GM12878 (cell line): Measurements from ENCODE around the gene F2RL1. TPM values are rescaled to one million over a fixed set of nuclear protein-coding genes. Genes with fewer than 3 reads are reported as not detected.
A peak's percentile ranks its signal among the peaks of the same experiment; 100 is the strongest.
"Not testable (repeated sequence)": the region's sequence is repeated elsewhere in the genome, so short reads cannot be mapped to it uniquely, and the experiment has no call there.

Experiments
- ATAC-seq: fragments of 200-7000 bp; cut with Tn5 transposase; 3 replicates; pipeline ENCODE4 v1.9.1; 2020; ENCODE audit warnings: mild to moderate bottlenecking, moderate library complexity
- Bru-seq: library from RNA; stranded (reverse); fragments of 400-500 nt; gene quantifications from one replicate; lab custom pipeline; 2021; lab: Mats Ljungman, UMichigan
- BruChase-seq, 2 experiments: library from RNA; stranded (reverse); fragments of 400-500 nt; gene quantifications; one replicate each; lab custom pipeline; 2021; lab: Mats Ljungman, UMichigan
- BruUV-seq: library from RNA; stranded (reverse); fragments of 400-500 nt; replicated peaks from 2 replicates; lab custom pipeline; 2021; lab: Mats Ljungman, UMichigan
- CTCF ChIA-PET: fragments of 300-600 bp; sonication (Branson Sonifier 250); formaldehyde crosslinking; extraction: SDS; loops from one replicate; lab custom pipeline; 2021; ENCODE audit warnings: inconsistent platforms; lab: Yijun Ruan, JAX
- POLR2A ChIA-PET: fragments of 350-600 bp; formaldehyde crosslinking; extraction: SDS; loops from one replicate; lab custom pipeline; 2021; ENCODE audit warnings: inconsistent platforms; lab: Charles Lee
- RAD21 ChIA-PET: fragments of 300-600 bp; sonication (Branson Sonifier 250); formaldehyde crosslinking; loops from one replicate; lab custom pipeline; 2023; ENCODE audit warnings: antibody characterized with exemption; ENCODE audit not compliant: unreplicated experiment; lab: Charles Lee
- SMC1A ChIA-PET: fragments of 300-600 bp; sonication (Branson Sonifier 250); formaldehyde crosslinking; loops from one replicate; lab custom pipeline; 2023; ENCODE audit not compliant: unreplicated experiment, uncharacterized antibody; lab: Charles Lee
- DNase-seq: peaks from one replicate; pipeline ENCODE4 v3.0.0-alpha.2; 2011; ENCODE audit warnings: low read depth, low spot score
- FAIRE-seq: peaks from 3 replicates; lab custom pipeline; 2011; peaks lifted over from hg19 to GRCh38; lab: Jason Lieb, UNC
- H2AFZ ChIP-seq: 2 replicates; pipeline ENCODE4 v1.6.0; 2011; ENCODE audit warnings: low read depth, low read length, control low read depth; ENCODE audit not compliant: control insufficient read depth
- H3K27ac ChIP-seq: 2 replicates; pipeline ENCODE4 v1.5.1; 2011; ENCODE audit warnings: control low read depth; ENCODE audit not compliant: control insufficient read depth, insufficient read depth
- H3K27me3 ChIP-seq, 2 experiments: replicated peaks in 1 of 2; 2 replicates each; pipeline versions ENCODE4 v1.6.0 to v1.6.1; 2011; ENCODE audit warnings: low read length in 1 of 2; ENCODE audit not compliant: control insufficient read depth in 2 of 2, insufficient read depth in 2 of 2
- H3K36me3 ChIP-seq, 2 experiments: 2 replicates each; pipeline ENCODE4 v1.5.1; 2011; ENCODE audit warnings: low read length in 1 of 2; ENCODE audit not compliant: control insufficient read depth in 2 of 2, insufficient read depth in 2 of 2
- H3K4me1 ChIP-seq: 2 replicates; pipeline ENCODE4 v1.6.1; 2011; ENCODE audit warnings: mild to moderate bottlenecking, low read length, moderate library complexity, mixed read lengths; ENCODE audit not compliant: control insufficient read depth, insufficient read depth
- H3K4me2 ChIP-seq: 2 replicates; pipeline ENCODE4 v1.6.0; 2011; ENCODE audit warnings: control low read depth; ENCODE audit not compliant: control insufficient read depth, insufficient read depth
- H3K4me3 ChIP-seq: fragments of 200-600 bp; sonication (generic); 2 replicates; pipeline ENCODE4 v1.5.1; 2016
- H3K79me2 ChIP-seq: 2 replicates; pipeline ENCODE4 v1.6.0; 2011; ENCODE audit warnings: low read length; ENCODE audit not compliant: control insufficient read depth, insufficient read depth
- H3K9ac ChIP-seq: 2 replicates; pipeline ENCODE4 v1.8.0; 2011; ENCODE audit warnings: low read length, control low read depth, mixed read lengths; ENCODE audit not compliant: control insufficient read depth, insufficient read depth
- H3K9me3 ChIP-seq: replicated peaks from 3 replicates; pipeline ENCODE4 v1.5.1; 2011; ENCODE audit warnings: mild to moderate bottlenecking, low read length; ENCODE audit not compliant: control insufficient read depth, insufficient read depth
- H4K20me1 ChIP-seq: 2 replicates; pipeline ENCODE4 v1.6.0; 2011; ENCODE audit not compliant: control insufficient read depth, insufficient read depth
- KAT2A ChIP-seq: conservative IDR thresholded peaks from 2 replicates; pipeline ENCODE4 v1.6.1; 2011; ENCODE audit warnings: low read depth, low read length; ENCODE audit not compliant: control insufficient read depth
- SPI1 ChIP-seq: IDR thresholded peaks from 2 replicates; pipeline ENCODE4 v1.6.1; 2011; ENCODE audit warnings: low read depth, mild to moderate bottlenecking, low read length, moderate library complexity, borderline replicate concordance; ENCODE audit not compliant: insufficient read depth
- SUZ12 ChIP-seq: fragments of 200-600 bp; sonication (generic); IDR thresholded peaks from one replicate; pipeline ENCODE4 v1.6.1; 2018; ENCODE audit warnings: antibody characterized with exemption, mild to moderate bottlenecking; ENCODE audit not compliant: unreplicated experiment
- WGBS: methylation state at CpG from one replicate; pipeline ENCODE4 v1.1.6; 2016; ENCODE audit warnings: low lambda C conversion rate; ENCODE audit not compliant: insufficient replicate concordance, insufficient coverage; ENCODE audit errors: missing lambda C conversion rate; 5-methylcytosine and 5-hydroxymethylcytosine counted together
- in situ Hi-C: fragments of 300-500 bp; cut with MboI; formaldehyde crosslinking; loops from 9 replicates; pipeline ENCODE4 v1.14.3; 2018; ENCODE audit warnings: mixed read lengths
- intact Hi-C: fragments of 100-400 bp; cut with micrococcal nuclease; formaldehyde crosslinking; loops from one replicate; pipeline ENCODE4 v1.14.2; 2022; ENCODE audit not compliant: unreplicated experiment
- long read RNA-seq, 2 experiments: library from polyadenylated mRNA; unstranded; transcript quantifications; one replicate each; pipeline ENCODE4 v2.0.0, GENCODE V29; 2019 to 2020
- polyA minus RNA-seq, 3 experiments: library from RNA; depleted of rRNA, polyadenylated mRNA; stranded (reverse); fragments of >200 nt; gene quantifications; 2 replicates each; pipeline ENCODE4 v1.2.3, GENCODE V29; 2011
- polyA plus RNA-seq, 11 experiments: library from polyadenylated mRNA; depleted of rRNA in 4 of 11; unstranded in 6 of 11; stranded (reverse) in 5 of 11; fragments of >200 nt; fragmentation: Nextera tagmentation in 4 of 11; fragmentation: Illumina TruSeq in 1 of 11; extraction: Ambion mirVana in 4 of 11; extraction: Trizol in 1 of 11; gene quantifications; 1 replicate in 1 of 11; 2 replicates in 10 of 11; pipeline versions ENCODE4 v1.2.1 to v1.2.3, GENCODE V29; 2011 to 2016; ENCODE audit warnings: inconsistent platforms in 2 of 11, missing spikeins in 2 of 11, low read depth in 1 of 11
- total RNA-seq, 4 experiments: library from RNA; depleted of rRNA in 3 of 4; stranded (reverse); fragments of >200 nt in 3 of 4; fragmentation: Illumina TruSeq in 1 of 4; extraction: Trizol in 1 of 4; gene quantifications; 2 replicates each; pipeline versions ENCODE4 v1.2.1 to v1.2.3, GENCODE V29; 2013 to 2021

The F2RL1 gene
- 0.67 and 1.1 TPM in 2 replicates for total RNA-seq (2013; cell fraction: nucleolus; rRNA removed)
- total RNA-seq (2014; rRNA removed) (0.38 TPM in 1 of 2 replicates, not detected in the other), total RNA-seq (2014; rRNA removed; fragmentation: Illumina TruSeq; extraction: Trizol) (not detected in 2 replicates), total RNA-seq (2021) (0.10 and 0.16 TPM in 2 replicates), polyA plus RNA-seq (2011; rRNA removed) (0.03 and 0.04 TPM in 2 replicates), polyA plus RNA-seq (2014; fragmentation: Illumina TruSeq; extraction: Trizol) (not detected in 2 replicates), polyA plus RNA-seq (2014; fragmentation: Nextera tagmentation; extraction: Ambion mirVana) (not detected), polyA plus RNA-seq (2014; rRNA removed) (0.05 TPM in 1 of 2 replicates, not detected in the other), polyA plus RNA-seq (2016; fragmentation: Nextera tagmentation; extraction: Ambion mirVana) (not detected), polyA minus RNA-seq (2011; rRNA and poly(A)+ RNA removed) (0.07 TPM in 1 of 2 replicates, not detected in the other), Bru-seq, nascent RNA (percentile 18 among the genes with signal in this experiment), BruChase-seq, experiment 1, labeled RNA remaining after a 6-hour chase (percentile 16 among the genes with signal in this experiment), BruChase-seq, experiment 2, labeled RNA remaining after a 2-hour chase (percentile 24 among the genes with signal in this experiment)
- polyA plus RNA-seq (2011; ENCODE audit: low read depth), result not detected
- polyA plus RNA-seq (2011; cell fraction: cytosol; rRNA removed), result 0.02 and 0.04 TPM in 2 replicates
- not detected in 2 replicates for polyA plus RNA-seq (2011; cell fraction: nucleus; rRNA removed)
- polyA plus RNA-seq (2012), result not detected in 2 replicates
- polyA minus RNA-seq (2011; cell fraction: cytosol; rRNA and poly(A)+ RNA removed), result not detected in 2 replicates
- polyA minus RNA-seq (2011; cell fraction: nucleus; rRNA and poly(A)+ RNA removed), result not detected in 2 replicates
- long read RNA-seq, experiment 1, result 0 reads
- long read RNA-seq, experiment 2, result 0 reads

- CTCF ChIA-PET, result no interaction called here
- Histone ChIP-seq H3K27ac (no peak within 1 kb of the TSS), H3K4me1 (no peaks in the 10 kb centered on the region), H3K79me2 (no peaks in the 10 kb centered on the region), H3K9ac (no peak within 1 kb of the TSS), H4K20me1 (no peaks in the 10 kb centered on the region), H3K9me3 (no peaks in the 10 kb centered on the region), H3K36me3 (no peaks in the 10 kb centered on the region), H2AFZ (peak within 1 kb of the TSS; percentile 47), H3K4me2 (peak within 1 kb of the TSS; percentile 66), H3K4me3 (peak within 1 kb of the TSS; percentile 47; the same call in 1 of the 2 replicates), H3K27me3 (peaks cover 16 to 21% of the 10 kb centered on the region in 2 experiments)
- FAIRE-seq, result no peak
- POLR2A ChIA-PET, result interaction anchor here (0.5 kb wide), 1 partner anchor 307 kb away, joined by 3 read pairs; no protein-coding TSS in a partner anchor
- DNase-seq, result no peak
- peak; percentile 54 for ATAC-seq
- BruUV-seq, result no TSS peak
- in situ Hi-C loops, result no loop called here
- intact Hi-C loops, result no loop called here
- SMC1A ChIA-PET, result no interaction called here
- RAD21 ChIA-PET, result no interaction called here
- no peak for TF ChIP-seq SPI1
- no peak for TF ChIP-seq KAT2A
- TF ChIP-seq SUZ12, result peak; percentile 62
- 31% methylated on average over 54 of the region's 72 CpGs for WGBS
Observed at GRCh38 chr5:76818844-76819831, at the start of gene F2RL1. Gene F2RL1 (plus strand): TSS chr5:76819030. CDS start chr5:76819183, 153 bp downstream.

GRCh38 chr5:76771041-76771440 lies 47.8 kb upstream of the F2RL1 start:
- SMC1A ChIA-PET, result interaction anchor here (0.7 to 7.6 kb wide), 3 partner anchors 13 to 170 kb away, joined by 3 to 154 read pairs (median 6); no protein-coding TSS in a partner anchor
- intact Hi-C loops, H3K9ac ChIP-seq, H3K4me1 ChIP-seq, H3K36me3 ChIP-seq, H3K27ac ChIP-seq, H3K79me2 ChIP-seq, H3K4me3 ChIP-seq, H3K4me2 ChIP-seq, H2AFZ ChIP-seq, DNase-seq, H3K27me3 ChIP-seq, BruUV-seq, FAIRE-seq, H3K9me3 ChIP-seq, ATAC-seq, POLR2A ChIA-PET, H4K20me1 ChIP-seq: not testable (repeated sequence)
- in situ Hi-C loops, result loop anchor here (10.0 kb wide), 1 partner anchor 366 kb away; the partner anchor contains the start of gene IQGAP2
- RAD21 ChIA-PET, result interaction anchor here (0.9 kb wide), 1 partner anchor 31 kb away, joined by 3 read pairs; no protein-coding TSS in a partner anchor
- CTCF ChIA-PET, result interaction anchor here (0.6 to 6.8 kb wide), 4 partner anchors 20 to 170 kb away, joined by 3 to 239 read pairs (median 4); no protein-coding TSS in a partner anchor
- 60% methylated on average over 14 of the region's 14 CpGs for whole genome bisulfite sequencing
